HCT116 (cell line): ENCODE results near the gene ITGA11. TPM values are rescaled to one million over a fixed set of nuclear protein-coding genes. Genes with fewer than 3 reads are reported as not detected.

Experiments
- ATAC-seq: fragments of 200-7000 bp; cut with Tn5 transposase; 2 replicates; pipeline ENCODE4 v1.9.1; 2020; ENCODE audit warnings: mild to moderate bottlenecking, moderate library complexity
- BruUV-seq: library from RNA; stranded (reverse); fragments of 400-500 nt; replicated peaks from 2 replicates; lab custom pipeline; 2021; lab: Mats Ljungman, UMichigan
- CTCF ChIA-PET: fragments of 300-600 bp; sonication (Branson Sonifier 250); formaldehyde crosslinking; loops from one replicate; lab custom pipeline; 2021; ENCODE audit warnings: antibody characterized with exemption; lab: Charles Lee
- POLR2A ChIA-PET: fragments of 300-600, 350-600 bp; sonication (Branson Sonifier 250); formaldehyde crosslinking; loops from one replicate; lab custom pipeline; 2021; ENCODE audit warnings: antibody characterized with exemption; lab: Charles Lee
- RAD21 ChIA-PET, 2 experiments: fragments of 300-600 bp; sonication (Branson Sonifier 250); formaldehyde crosslinking; loops; one replicate each; lab custom pipeline; 2023; ENCODE audit warnings: low total read pairs in 2 of 2; ENCODE audit not compliant: uncharacterized antibody in 2 of 2, unreplicated experiment in 2 of 2, low non-redundant PET in 1 of 2; lab: Charles Lee
- DNase-seq: peaks from one replicate; pipeline ENCODE4 v3.0.0-alpha.2; 2010; ENCODE audit warnings: low read depth, low spot score
- H2AFZ ChIP-seq: fragments of 200-600 bp; shearing (Covaris generic), sonication (generic); 2 replicates; pipeline ENCODE4 v1.6.1; 2017; ENCODE audit warnings: low read depth, mixed run types, mixed read lengths, antibody characterized with exemption, low read length; ENCODE audit not compliant: poor library complexity, severe bottlenecking
- H3K27ac ChIP-seq: 2 replicates; pipeline ENCODE4 v1.5.1; 2012; ENCODE audit warnings: low read depth, low read length
- H3K27me3 ChIP-seq: fragments of 200-600 bp; sonication (generic); 2 replicates; pipeline ENCODE4 v1.6.1; 2016; ENCODE audit warnings: mixed run types, low read length, mixed read lengths; ENCODE audit not compliant: insufficient read depth
- H3K36me3 ChIP-seq, 2 experiments: fragments of 200-500 bp in 1 of 2; fragments of 200-600 bp in 1 of 2; sonication (Bioruptor generic) in 1 of 2; sonication (generic) in 1 of 2; 2 replicates each; pipeline versions ENCODE4 v1.5.1 to v1.6.1; 2014 to 2016; ENCODE audit warnings: low read length in 2 of 2, inconsistent platforms in 1 of 2, mixed read lengths in 1 of 2, mixed run types in 1 of 2; ENCODE audit not compliant: insufficient read depth in 2 of 2, control insufficient read depth in 1 of 2
- H3K4me1 ChIP-seq, 2 experiments: fragments of 200-600 bp in 1 of 2; sonication (generic) in 1 of 2; 2 replicates each; pipeline versions ENCODE4 v1.5.1 to v1.6.1; 2012 to 2017; ENCODE audit warnings: low read length in 2 of 2, inconsistent platforms in 1 of 2, mild to moderate bottlenecking in 1 of 2, mixed read lengths in 1 of 2, mixed run types in 1 of 2, moderate library complexity in 1 of 2; ENCODE audit not compliant: insufficient read depth in 2 of 2, control insufficient read depth in 1 of 2
- H3K4me2 ChIP-seq: fragments of 200-600 bp; sonication (generic); 2 replicates; pipeline ENCODE4 v1.6.1; 2017; ENCODE audit warnings: mixed run types, low read length, mixed read lengths
- H3K4me3 ChIP-seq, 2 experiments: fragments of 200-600 bp in 1 of 2; sonication (generic) in 1 of 2; replicated peaks in 1 of 2; 2 replicates each; pipeline ENCODE4 v1.5.1; 2011 to 2016; ENCODE audit warnings: low read length in 2 of 2, control low read depth in 1 of 2, low read depth in 1 of 2, mild to moderate bottlenecking in 1 of 2, mixed read lengths in 1 of 2, mixed run types in 1 of 2
- H3K79me2 ChIP-seq: fragments of 200-600 bp; sonication (generic); 2 replicates; pipeline ENCODE4 v1.6.1; 2017; ENCODE audit warnings: mild to moderate bottlenecking, mixed run types, low read length, moderate library complexity, mixed read lengths; ENCODE audit not compliant: insufficient read depth
- H3K9ac ChIP-seq: fragments of 200-600 bp; sonication (generic); 2 replicates; pipeline ENCODE4 v1.6.1; 2016; ENCODE audit warnings: low read length, mixed read lengths
- H3K9me2 ChIP-seq: fragments of 200-600 bp; sonication (generic), shearing (Covaris generic); 2 replicates; pipeline ENCODE4 v1.6.1; 2017; ENCODE audit warnings: mixed run types, mild to moderate bottlenecking, moderate library complexity; ENCODE audit not compliant: insufficient read depth
- H3K9me3 ChIP-seq, 2 experiments: fragments of 200-500 bp in 1 of 2; fragments of 200-600 bp in 1 of 2; sonication (Bioruptor generic) in 1 of 2; sonication (generic) in 1 of 2; 2 replicates each; pipeline ENCODE4 v1.6.1; 2014 to 2017; ENCODE audit warnings: low read length in 2 of 2, mixed read lengths in 2 of 2, inconsistent platforms in 1 of 2, low read depth in 1 of 2, mild to moderate bottlenecking in 1 of 2, mixed run types in 1 of 2, moderate library complexity in 1 of 2; ENCODE audit not compliant: control insufficient read depth in 1 of 2, insufficient read depth in 1 of 2
- H4K20me1 ChIP-seq: fragments of 200-600 bp; sonication (generic), shearing (Covaris generic); 2 replicates; pipeline ENCODE4 v1.6.1; 2017; ENCODE audit warnings: mixed run types, mild to moderate bottlenecking, moderate library complexity; ENCODE audit not compliant: insufficient read depth
- CBX3 ChIP-seq: IDR thresholded peaks from 2 replicates; pipeline ENCODE4 v1.6.1; 2012; ENCODE audit warnings: low read depth
- CEBPB ChIP-seq: IDR thresholded peaks from 2 replicates; pipeline ENCODE4 v1.6.1; 2012; ENCODE audit warnings: low read depth
- EGR1 ChIP-seq: IDR thresholded peaks from 2 replicates; pipeline ENCODE4 v1.6.1; 2012; ENCODE audit warnings: low read depth
- ELF1 ChIP-seq: IDR thresholded peaks from 2 replicates; pipeline ENCODE4 v1.6.1; 2012; ENCODE audit warnings: low read depth, borderline replicate concordance
- EZH2 ChIP-seq: fragments of 200-600 bp; sonication (generic); IDR thresholded peaks from 2 replicates; pipeline ENCODE4 v1.6.1; 2017; ENCODE audit warnings: antibody characterized with exemption, mixed run types
- JUND ChIP-seq: IDR thresholded peaks from 2 replicates; pipeline ENCODE4 v1.6.1; 2012
- MAX ChIP-seq: IDR thresholded peaks from 2 replicates; pipeline ENCODE4 v1.6.1; 2012
- POLR2A ChIP-seq: IDR thresholded peaks from 2 replicates; pipeline ENCODE4 v1.7.0; 2011; ENCODE audit warnings: borderline replicate concordance; ENCODE audit not compliant: insufficient read depth, insufficient read length; ENCODE audit errors: extremely low read depth
- RAD21 ChIP-seq: IDR thresholded peaks from 2 replicates; pipeline ENCODE4 v1.6.1; 2012; ENCODE audit warnings: low read depth, mild to moderate bottlenecking
- SP1 ChIP-seq: IDR thresholded peaks from 2 replicates; pipeline ENCODE4 v1.6.1; 2012; ENCODE audit warnings: low read depth
- SRF ChIP-seq: IDR thresholded peaks from 2 replicates; pipeline ENCODE4 v1.6.1; 2012; ENCODE audit warnings: low read depth
- TCF7L2 ChIP-seq: IDR thresholded peaks from 2 replicates; pipeline ENCODE4 v1.7.0; 2011; ENCODE audit warnings: borderline replicate concordance, inconsistent platforms; ENCODE audit not compliant: insufficient read depth, insufficient read length; ENCODE audit errors: extremely low read depth
- YY1 ChIP-seq: IDR thresholded peaks from 2 replicates; pipeline ENCODE4 v1.6.1; 2011; ENCODE audit warnings: low read length, low read depth, moderate library complexity, mild to moderate bottlenecking; ENCODE audit not compliant: insufficient replicate concordance; ENCODE audit errors: extremely low read depth
- ZBTB33 ChIP-seq: IDR thresholded peaks from 2 replicates; pipeline ENCODE4 v1.6.1; 2011; ENCODE audit warnings: mild to moderate bottlenecking, low read length, moderate library complexity; ENCODE audit not compliant: insufficient replicate concordance; ENCODE audit errors: extremely low read depth
- ZFX ChIP-seq: fragments of 450-650 bp; IDR thresholded peaks from 2 replicates; pipeline ENCODE4 v1.6.1; 2017
- ZNF274 ChIP-seq: fragments of 200-500 bp; sonication (Bioruptor generic); IDR thresholded peaks from 2 replicates; pipeline ENCODE4 v1.6.1; 2014; ENCODE audit warnings: mild to moderate bottlenecking, low read depth, low read length, inconsistent platforms
- intact Hi-C: fragments of 100-400 bp; cut with micrococcal nuclease; formaldehyde crosslinking; loops from 2 replicates; pipeline ENCODE4 v1.10.0; 2022
- total RNA-seq: library from RNA; stranded (reverse); gene quantifications from one replicate; pipeline ENCODE4 v1.2.1, GENCODE V29; 2021; ENCODE audit not compliant: unreplicated experiment
- TF ChIP-seq, protein P1 (sequence below), 3 experiments: fragments of 200-600 bp in 1 of 3; sonication (generic) in 1 of 3; IDR thresholded peaks in 2 of 3; conservative IDR thresholded peaks in 1 of 3; 2 replicates each; pipeline ENCODE4 v1.5.1; 2012 to 2017; ENCODE audit warnings: low read depth in 2 of 3, low read length in 2 of 3, antibody characterized with exemption in 1 of 3, borderline replicate concordance in 1 of 3, control low read depth in 1 of 3, mild to moderate bottlenecking in 1 of 3, mixed read lengths in 1 of 3, mixed run types in 1 of 3, moderate library complexity in 1 of 3; ENCODE audit not compliant: insufficient read depth in 1 of 3
- TF ChIP-seq, protein P2 (sequence below): IDR thresholded peaks from 2 replicates; pipeline ENCODE4 v1.6.1; 2012

ITGA11 gene
- total RNA-seq, 1 experiment from 2014 or later, result not detected

GRCh38 chr15:68268405-68268804 lies 163.6 kb downstream of the ITGA11 start:
- Histone ChIP-seq H3K27ac (no peak overlapping the region), H3K9me2 (no peaks in the 10 kb centered on the region), H3K27me3 (no peaks in the 10 kb centered on the region), H3K4me1 (peaks cover 29 to 31% of the 10 kb centered on the region in 2 experiments), H4K20me1 (no peaks in the 10 kb centered on the region), H2AFZ (peak overlapping the region; percentile 17), H3K4me3 (no peak overlapping the region), H3K79me2 (no peaks in the 10 kb centered on the region), H3K9me3 (no peaks in the 10 kb centered on the region), H3K36me3 (no peaks in the 10 kb centered on the region), H3K9ac (no peak overlapping the region), H3K4me2 (no peak overlapping the region)
- intact Hi-C loops, result no loop called here
- CTCF ChIA-PET, result no interaction called here
- POLR2A ChIA-PET, result no interaction called here
- DNase-seq, result no peak
- ATAC-seq, result no peak
- no TSS peak for BruUV-seq
- TF ChIP-seq SP1, result no peak
- TF ChIP-seq EGR1, result no peak
- TF ChIP-seq, protein P1, sequence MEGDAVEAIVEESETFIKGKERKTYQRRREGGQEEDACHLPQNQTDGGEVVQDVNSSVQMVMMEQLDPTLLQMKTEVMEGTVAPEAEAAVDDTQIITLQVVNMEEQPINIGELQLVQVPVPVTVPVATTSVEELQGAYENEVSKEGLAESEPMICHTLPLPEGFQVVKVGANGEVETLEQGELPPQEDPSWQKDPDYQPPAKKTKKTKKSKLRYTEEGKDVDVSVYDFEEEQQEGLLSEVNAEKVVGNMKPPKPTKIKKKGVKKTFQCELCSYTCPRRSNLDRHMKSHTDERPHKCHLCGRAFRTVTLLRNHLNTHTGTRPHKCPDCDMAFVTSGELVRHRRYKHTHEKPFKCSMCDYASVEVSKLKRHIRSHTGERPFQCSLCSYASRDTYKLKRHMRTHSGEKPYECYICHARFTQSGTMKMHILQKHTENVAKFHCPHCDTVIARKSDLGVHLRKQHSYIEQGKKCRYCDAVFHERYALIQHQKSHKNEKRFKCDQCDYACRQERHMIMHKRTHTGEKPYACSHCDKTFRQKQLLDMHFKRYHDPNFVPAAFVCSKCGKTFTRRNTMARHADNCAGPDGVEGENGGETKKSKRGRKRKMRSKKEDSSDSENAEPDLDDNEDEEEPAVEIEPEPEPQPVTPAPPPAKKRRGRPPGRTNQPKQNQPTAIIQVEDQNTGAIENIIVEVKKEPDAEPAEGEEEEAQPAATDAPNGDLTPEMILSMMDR (IDR thresholded peaks at IDR 0.05 in 2 of 3, conservative IDR thresholded peaks at IDR 0.05 in 1 of 3; ENCODE audit: borderline replicate concordance in 1 of 3, insufficient read depth in 1 of 3, low read depth in 2 of 3, low read length in 2 of 3), result no peak
- no peak for TF ChIP-seq POLR2A
- no peak for TF ChIP-seq CBX3
- no peak for TF ChIP-seq SRF
- RAD21 ChIA-PET, result no interaction called here

GRCh38 chr15:68265674-68266073 lies 166.3 kb downstream of the ITGA11 start:
- H4K20me1 ChIP-seq, result no peaks in the 10 kb centered on the region
- no TSS peak for BruUV-seq
- H3K9me2 ChIP-seq, result no peaks in the 10 kb centered on the region
- no peaks in the 10 kb centered on the region for H3K36me3 ChIP-seq
- POLR2A ChIA-PET, result interaction anchor here (2.9 kb wide), 1 partner anchor 11 kb away, joined by 9 read pairs; the partner anchor contains the start of gene FEM1B
- no peaks in the 10 kb centered on the region for H3K27me3 ChIP-seq
- H3K9me3 ChIP-seq, result no peaks in the 10 kb centered on the region
- CTCF ChIA-PET, result interaction anchor here (3.1 kb wide), 1 partner anchor 13 kb away, joined by 8 read pairs; no protein-coding TSS in a partner anchor
- no peak overlapping the region for H3K4me3 ChIP-seq
- no peaks in the 10 kb centered on the region for H3K79me2 ChIP-seq
- ATAC-seq, result no peak
- H2AFZ ChIP-seq, result no peak overlapping the region
- no peak overlapping the region for H3K27ac ChIP-seq
- intact Hi-C loops, result no loop called here
- H3K4me2 ChIP-seq, result no peak overlapping the region
- H3K4me1 ChIP-seq, result peaks cover 4% of the 10 kb centered on the region in 2 experiments
- RAD21 ChIA-PET, result no interaction called here
- no peak overlapping the region for H3K9ac ChIP-seq
- no peak for DNase-seq
- TF ChIP-seq ZFX, result no peak
- no peak for TF ChIP-seq ELF1
- no peak for TF ChIP-seq TCF7L2
- TF ChIP-seq RAD21, result no peak
- TF ChIP-seq, protein P2, sequence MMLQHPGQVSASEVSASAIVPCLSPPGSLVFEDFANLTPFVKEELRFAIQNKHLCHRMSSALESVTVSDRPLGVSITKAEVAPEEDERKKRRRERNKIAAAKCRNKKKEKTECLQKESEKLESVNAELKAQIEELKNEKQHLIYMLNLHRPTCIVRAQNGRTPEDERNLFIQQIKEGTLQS, result no peak
- no peak for TF ChIP-seq EZH2
- TF ChIP-seq ZNF274, result no peak
- no peak for TF ChIP-seq YY1
- TF ChIP-seq MAX, result no peak
- TF ChIP-seq JUND, result no peak
- no peak for TF ChIP-seq CEBPB
- TF ChIP-seq CBX3, result no peak
- no peak for TF ChIP-seq ZBTB33
- no peak for TF ChIP-seq SP1
